Endometrial microvascular endothelial cells (primary cell): ENCODE results near the gene TCF19. TPM values are rescaled to one million over a fixed set of nuclear protein-coding genes. Genes with fewer than 3 reads are reported as not detected.

Experiments used
- in situ Hi-C: cut with HindIII; loops from 2 replicates; pipeline ENCODE4 v1.10.0; 2017; ENCODE audit warnings: low sequenced_read_pairs, low pct_unique_long_range_greater_than_20kb; ENCODE audit errors: inconsistent ontology term
- total RNA-seq: library from RNA; depleted of rRNA; stranded (reverse); fragments of >200 nt; gene quantifications from one replicate; pipeline ENCODE4 v1.2.3, GENCODE V29; 2015; ENCODE audit errors: inconsistent ontology term

The TCF19 gene, protein sequence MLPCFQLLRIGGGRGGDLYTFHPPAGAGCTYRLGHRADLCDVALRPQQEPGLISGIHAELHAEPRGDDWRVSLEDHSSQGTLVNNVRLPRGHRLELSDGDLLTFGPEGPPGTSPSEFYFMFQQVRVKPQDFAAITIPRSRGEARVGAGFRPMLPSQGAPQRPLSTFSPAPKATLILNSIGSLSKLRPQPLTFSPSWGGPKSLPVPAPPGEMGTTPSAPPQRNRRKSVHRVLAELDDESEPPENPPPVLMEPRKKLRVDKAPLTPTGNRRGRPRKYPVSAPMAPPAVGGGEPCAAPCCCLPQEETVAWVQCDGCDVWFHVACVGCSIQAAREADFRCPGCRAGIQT
- total RNA-seq = 53.7 TPM

DNA sequence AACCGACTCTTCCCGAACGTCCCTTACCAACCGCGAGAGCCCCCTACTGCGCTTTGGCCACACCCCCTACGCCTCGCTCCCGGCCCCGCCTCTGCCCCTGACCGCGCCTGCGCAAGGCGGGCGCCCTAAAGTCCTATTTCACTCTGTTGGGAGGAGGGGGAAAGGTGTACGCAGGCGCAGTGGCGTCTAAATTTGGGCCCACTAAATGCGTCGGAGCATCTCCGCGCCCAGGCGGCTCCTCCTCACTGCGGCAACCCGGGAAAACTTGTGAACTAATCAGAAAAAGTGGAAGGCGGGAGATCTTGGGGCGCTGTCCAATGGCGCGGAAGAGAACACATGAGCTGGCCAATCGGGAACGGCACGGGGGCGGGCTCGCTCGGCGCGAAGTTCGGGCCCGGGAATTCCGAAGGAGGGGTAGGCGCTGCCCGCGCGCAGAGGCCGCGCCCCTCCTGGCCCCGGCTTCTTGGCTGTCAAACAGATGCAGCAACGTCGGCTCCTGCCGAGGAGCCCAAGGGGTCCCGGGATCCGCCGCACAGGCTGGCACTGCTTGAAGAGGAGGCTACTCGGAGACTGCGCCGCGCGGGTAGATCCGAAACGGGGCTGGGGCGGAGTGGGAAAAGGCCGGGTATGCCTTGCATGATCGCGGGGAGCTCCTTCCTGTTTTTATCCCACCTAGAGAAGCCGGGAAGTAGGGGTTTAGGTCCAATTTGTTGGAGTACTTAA, at the start of gene TCF19:
TSS of gene TCF19 (plus strand) at position 450 of the 723 bp plus-strand sequence. CDS start 881 bp downstream, outside the sequence.
- in situ Hi-C loops = no loop called here

DNA sequence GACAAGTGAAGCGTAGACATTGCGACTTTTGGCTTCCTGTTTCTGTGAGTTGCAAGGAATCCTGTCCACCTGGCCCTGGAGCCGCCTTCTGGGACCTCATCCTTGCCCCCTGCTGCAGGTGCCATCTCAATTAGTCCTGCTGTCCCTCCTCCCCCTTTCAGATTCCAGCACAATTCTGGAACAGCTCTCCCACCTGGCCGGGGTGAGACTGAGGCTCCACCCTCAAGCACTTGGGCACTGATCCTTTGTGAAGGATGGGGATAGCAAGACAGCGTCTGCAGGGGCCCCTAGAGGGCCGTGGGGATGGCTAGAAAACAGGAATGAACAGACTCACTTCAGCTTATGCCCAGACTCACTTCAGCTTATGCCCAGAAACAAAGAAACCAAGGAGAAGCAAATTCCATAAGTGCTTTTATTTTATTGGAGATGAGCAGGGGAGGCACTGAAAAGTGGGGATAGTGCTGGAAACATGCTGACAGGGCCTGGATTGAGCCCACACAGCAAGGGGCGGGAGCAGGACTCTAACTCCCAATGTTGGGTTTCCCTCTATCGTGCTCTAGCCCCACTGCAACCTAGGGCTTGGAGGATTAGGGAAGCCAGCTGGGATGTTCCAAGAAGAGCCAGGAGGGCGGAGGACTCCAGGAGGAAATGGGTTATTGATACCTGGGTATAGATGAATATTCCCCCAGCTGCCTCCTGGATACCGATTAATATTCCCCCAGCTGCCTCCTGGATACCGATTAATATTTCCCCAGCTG, 47.4 kb upstream of the TCF19 start:
- in situ Hi-C loops = no loop called here

DNA sequence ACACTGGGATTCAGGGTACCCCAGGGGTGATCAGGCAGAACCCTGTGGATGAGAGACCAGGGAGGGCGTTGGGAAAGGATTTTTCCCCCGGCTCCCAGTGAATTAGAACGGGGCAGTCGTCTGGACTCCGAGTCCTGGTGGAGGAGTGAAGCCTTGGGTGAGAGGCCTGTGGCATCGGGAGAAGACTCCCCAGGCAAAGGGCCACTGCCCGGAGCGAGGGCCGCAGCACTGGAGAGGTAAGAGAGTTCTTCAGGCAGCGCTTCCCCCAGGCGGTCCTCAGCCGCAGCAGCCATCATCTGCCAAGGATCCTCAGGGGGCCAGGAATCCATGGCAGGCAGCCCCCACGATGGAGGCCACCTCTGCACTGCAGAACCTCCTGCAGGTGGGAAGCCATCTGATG, 46.7 kb upstream of the TCF19 start:
- in situ Hi-C loops = no loop called here

DNA sequence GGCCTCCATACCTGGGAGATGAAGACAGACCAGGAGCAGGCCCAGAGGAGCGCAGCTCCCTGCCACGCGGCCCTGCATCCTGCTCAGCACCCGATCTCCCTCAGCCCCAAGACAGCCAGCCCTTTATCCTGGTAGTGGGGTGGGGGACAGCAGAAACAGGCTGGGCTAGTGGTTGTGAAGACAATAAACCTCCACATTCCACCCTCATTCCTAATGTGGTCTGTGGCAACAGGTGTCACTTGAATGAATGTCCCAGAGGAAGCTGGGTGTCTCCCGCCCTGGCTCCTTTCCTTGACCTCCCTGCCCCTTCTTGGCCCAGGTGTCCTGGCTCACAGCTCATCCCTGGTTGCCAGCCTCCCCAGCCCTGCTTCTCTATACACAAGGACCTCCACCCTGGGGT, 45.9 kb upstream of the TCF19 start, which contains the start of gene C6orf15:
TSS of gene C6orf15 (minus strand) at position 98 of the 400 bp plus-strand sequence. CDS start at position 78, 20 bp downstream.
- in situ Hi-C loops = no loop called here

DNA sequence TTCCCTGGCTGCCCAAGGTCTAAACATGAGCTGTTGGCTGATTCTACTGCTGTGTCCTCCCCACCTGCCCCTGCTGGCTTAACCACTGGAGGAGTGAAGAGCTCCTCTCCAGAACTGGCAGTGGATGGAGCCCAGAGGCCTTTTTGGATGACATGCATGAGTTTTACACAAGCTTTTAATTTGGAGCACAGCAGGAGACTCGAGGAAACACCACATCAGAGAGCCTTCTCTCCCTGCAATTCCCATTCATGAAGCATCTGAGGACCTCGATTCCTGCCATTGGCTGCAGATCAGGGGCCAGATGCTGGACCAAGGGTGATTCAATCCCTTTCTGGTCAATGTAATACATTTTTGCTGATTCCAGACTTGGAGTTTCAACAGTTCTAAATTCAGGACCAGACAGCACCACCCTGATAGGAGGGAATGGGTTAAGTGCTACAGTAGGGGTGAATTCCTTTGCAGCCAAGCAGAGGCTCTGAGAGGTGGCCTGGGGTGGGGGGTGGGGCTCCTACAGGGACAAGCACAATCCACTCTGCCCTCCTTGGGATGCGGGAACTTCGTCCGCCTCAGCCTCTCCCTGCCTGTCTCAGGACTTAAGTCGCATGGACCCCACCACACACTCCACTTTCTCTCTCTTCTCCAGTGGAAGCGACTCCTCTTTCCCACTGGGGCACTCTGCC, 44.4 kb upstream of the TCF19 start:
- in situ Hi-C loops = no loop called here

DNA sequence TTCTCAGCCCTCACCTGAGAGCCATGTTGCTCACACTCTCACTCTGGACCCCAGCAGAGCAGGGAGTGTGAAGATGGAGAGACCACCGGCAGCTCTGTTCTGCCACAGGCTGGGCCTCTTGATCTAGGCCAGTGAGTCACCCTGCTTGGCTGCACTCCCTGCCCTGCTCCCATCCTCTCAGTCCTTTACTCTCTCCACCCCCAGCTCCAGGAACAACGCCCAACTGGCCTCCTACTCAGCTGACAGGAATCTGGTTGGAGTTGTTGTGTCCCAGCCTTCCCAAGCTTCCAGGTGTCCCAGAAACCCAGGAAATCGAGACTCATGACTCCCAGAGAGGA, 43.9 kb upstream of the TCF19 start, which contains the start of gene PSORS1C1:
TSS of gene PSORS1C1 (plus strand) at position 260 of the 338 bp plus-strand sequence. CDS start 14,833 bp downstream, outside the sequence.
- in situ Hi-C loops = no loop called here

DNA sequence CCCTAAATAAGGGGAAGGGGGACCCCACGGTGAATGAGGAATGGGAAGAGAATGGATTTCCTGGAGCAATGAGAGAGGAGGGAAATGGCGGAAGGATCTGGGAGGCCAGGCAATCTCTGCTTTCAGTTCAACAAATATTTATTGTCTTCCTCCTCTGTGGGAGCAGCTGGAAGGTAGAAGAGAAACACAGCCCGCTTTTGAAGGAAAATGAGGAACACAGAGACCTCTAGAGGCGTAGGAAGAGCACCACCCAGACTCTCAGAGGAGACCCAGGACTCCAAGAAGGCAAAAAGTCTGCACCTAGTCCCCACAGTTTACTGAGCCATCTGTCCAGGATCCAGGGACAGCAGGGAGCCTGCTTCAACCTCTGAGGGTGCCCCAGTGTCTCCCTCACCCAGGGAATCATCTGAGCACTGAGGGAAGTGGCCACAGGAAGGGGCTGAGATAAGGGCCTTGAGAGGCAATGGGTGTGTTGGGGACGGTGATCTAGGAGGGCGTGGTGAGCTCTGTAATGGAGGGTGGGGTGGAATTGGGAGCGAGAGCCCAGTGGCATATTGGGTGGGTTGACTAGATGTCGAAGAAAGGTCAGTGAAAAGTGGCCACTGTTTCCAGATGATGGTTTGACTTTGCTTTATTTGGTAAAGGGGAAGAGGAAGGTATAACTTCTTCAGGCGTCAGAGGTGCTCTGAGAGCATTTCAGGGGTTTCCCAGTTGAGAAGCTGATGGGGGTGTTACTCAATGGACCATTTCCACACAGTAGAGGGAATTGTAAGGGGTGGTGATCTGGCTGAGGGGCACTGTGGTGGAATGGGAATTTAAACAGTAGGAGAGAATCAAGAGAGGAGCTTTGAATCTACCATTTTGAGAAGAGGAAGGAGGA, 43.2 kb upstream of the TCF19 start:
- in situ Hi-C loops = no loop called here

DNA sequence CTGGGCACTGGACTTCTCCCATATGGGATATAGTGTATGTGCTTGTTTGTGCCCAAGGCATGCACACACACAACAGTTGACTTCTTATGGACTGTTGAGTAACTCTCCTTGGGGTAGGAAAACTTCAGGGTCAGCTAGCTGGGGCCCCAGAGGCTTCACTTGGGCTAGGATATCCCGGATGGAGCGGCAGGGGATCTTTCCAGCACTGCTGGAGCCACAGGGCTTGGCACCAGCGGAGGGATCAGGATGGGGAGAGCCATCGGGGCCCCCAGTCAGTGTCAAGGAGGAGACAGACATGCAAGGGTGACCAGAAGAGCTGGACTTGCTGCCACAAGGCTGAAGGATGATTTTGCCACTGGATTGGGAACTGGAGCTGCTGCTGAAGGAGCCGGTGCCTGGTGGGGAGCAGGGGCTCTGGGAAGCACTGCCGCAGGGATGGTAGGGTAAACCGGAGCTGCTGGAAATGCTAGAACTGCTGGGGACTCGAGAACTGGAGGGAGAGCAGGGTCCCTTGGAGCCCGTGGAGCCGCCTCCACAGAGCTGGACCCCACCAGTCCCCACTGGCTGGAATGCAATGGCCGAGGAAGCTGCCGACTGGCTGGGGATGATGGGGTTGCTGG, 42.3 kb upstream of the TCF19 start:
- in situ Hi-C loops = no loop called here

DNA sequence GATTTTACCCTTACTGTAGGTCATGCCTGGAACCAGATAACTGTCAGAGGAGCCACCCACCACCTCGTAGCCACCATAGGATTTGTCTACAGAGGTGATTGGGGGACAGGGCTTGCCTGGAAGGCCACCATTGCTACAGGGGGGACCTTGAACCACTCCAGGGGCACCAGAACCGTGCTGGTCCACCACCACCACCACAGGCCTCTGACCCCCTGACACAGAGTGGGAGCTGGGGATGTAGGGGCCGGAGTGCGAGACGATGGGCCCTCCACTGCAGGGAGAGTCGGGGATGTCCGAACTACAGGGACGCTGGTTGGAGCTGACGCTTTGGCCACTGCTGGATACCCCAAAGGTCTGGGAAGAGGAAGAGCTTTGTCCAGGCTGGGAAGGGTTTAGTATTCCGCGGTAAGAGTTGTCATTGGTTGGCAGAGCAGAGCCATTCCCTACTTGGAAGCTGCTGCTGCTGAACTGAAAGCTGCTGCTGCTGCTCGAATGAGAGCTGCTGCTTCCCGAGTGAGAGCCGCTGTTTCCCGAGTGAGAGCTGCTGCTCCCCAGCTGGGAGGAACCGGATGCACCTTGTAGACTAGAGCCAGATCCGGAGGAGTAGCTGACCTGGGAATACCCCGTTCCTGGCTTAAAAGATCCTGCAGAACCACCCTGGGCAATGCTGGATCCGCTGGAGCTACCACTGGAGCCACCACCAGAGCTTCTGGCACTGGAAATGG, 41.6 kb upstream of the TCF19 start:
- in situ Hi-C loops = no loop called here

DNA sequence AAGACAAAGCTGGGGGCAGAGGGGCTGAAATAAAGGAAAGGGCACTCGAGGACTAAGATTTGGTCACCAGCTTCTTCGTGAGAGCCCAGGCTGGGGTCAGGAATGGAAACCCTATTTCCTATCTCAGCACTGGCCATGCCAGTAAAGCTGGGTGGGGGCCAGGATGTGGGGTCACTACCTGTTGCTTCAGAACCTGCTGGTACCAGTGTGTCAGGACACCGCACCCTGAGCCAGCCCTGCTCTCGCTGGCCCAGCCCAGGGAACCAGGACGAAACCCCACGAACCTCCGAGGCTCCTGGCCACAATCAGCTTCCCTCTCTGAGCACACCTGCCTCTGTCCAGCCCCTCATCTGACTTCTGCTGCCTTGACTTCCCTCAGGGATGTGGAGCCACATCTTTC, 40.2 kb upstream of the TCF19 start:
- in situ Hi-C loops = no loop called here

DNA sequence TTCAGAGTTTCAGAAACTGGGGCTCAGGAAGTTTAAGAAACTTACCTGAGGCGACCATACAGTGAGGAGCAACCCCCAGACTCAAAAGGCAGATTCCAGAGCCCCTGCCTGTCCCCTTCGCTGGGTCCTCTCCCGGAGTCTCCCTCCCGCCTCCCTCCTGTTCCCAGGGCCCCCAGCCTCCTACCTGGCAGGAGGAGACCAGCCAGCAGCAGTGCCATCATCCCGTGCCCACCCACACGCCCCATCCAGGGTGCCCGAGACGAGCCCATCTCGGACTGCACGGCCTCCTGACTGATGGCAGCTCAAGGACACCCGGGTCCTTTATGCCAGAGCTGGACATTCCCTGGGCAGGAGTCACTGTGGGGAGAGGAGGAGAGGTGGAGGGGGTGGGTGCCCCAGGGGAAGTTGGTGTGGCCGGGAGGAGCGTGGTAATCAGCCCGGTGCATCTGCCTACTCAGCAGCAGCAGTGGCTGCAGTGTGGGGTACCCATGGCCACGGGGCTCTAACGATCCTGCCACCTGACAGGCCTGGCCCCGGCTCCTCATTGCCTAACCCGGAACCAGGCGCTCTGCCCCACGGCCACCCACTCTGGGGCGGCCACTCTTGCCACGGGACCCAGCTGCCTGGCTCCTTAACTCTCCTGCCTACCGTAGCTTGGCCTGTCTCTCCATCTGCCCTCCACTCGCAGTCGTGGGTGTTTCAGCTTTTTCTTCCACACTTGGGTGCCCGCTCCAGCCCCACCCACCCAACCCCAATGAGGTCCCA, 38.1 kb upstream of the TCF19 start, which contains the start of gene CDSN:
TSS of gene CDSN (minus strand) at position 296 of the 765 bp plus-strand sequence. CDS start at position 269, 27 bp downstream.
- in situ Hi-C loops = no loop called here

DNA sequence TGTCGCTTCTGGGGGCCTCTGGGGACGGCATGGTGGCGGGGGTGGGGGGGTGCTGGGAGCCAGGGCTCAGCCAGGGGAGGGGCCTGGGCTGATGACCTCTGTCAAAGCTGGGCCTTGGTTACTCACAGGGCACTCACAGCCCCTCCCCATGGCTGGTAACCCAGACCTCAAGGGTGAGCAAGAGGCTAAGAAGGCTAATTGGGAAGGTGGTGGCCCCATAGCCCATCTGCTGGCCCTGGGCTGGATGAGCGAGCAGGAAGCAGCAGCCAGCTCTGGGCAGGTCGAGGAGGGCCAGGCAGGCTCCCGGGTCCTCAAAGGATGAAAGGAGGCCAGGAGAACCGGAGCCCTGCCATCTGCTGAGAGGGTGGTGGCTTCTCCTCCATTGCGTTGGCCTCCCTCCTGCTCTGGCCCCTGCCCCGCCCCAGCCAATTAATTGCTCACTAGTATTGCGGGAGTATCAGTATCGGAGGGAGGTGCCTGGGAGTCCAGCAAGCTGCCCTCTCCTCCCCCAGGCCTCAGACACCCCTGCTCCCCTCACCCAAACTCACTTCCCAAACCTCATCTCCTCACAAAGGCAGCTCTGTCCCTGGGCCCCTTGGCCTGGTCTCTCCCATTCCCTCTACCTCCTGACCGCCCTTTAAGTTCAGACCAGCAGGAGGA, 37.1 kb upstream of the TCF19 start:
- in situ Hi-C loops = no loop called here

DNA sequence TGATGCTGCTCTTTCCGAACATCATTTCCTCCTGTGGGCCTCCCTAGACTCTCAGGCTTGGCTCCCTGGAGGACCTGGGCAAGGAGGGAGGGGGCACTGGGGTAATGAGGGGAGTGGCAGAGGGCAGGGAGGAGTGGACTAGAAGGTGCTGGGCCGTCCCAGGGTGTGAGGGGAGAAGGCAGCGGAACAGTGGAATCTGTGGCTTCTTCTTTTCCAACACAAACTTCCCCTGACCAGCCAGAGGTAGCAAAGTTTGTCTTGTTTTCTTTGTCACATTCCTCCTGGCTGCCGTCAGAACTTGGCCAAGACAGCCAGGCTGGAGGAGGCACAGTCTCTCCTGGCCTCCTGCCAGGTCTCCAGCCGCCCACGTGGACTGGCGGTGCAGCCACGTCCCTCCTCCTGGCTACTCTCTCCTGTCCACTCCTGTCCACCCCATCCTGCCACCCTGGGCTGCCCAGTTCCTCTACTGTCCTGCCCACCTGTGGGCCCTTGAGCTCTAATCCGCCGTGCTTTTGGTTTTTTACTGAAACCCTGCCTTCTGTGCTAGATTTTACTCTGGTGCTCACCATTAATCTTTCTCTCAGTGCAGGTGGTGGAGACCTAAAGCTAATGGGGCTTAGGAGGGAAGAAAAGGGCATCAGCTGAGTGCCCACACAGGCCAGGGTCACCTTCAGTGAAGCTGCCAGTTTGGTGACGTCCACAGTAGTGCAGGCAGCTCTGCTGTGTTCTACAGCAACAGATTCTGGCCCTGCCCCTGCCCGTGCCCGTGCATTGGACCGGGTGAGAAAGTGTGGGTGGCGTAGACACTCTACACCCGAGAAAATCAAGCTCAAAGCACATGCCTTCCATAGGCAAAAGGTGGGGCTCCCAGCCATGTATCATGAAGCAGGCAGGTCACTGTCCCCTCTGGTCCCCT, 35.3 kb upstream of the TCF19 start:
- in situ Hi-C loops = no loop called here

DNA sequence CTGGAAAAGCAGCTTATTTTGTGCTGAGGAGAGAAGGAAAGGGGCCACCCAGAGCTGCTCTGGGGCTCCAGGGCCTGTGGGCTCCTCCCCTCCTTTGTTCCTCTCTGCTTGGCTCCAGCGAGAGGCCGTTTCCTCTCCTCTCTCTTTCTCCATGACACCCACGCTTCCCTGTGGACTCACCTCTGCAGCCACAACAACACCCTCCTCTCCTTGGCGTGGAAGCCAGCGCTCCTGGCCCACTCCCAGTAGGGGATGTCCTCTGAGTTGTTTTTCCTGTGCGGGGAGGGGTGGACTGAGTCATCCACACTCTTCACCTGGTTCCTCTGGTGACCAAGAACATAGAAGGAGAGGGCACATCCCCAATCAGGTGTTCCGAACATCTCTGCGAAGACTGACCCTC, 33.2 kb upstream of the TCF19 start:
- in situ Hi-C loops = no loop called here
